DMS53 (cell line): ENCODE results near the gene MSX1.

ENCODE experiments used
- DNase-seq: peaks from one replicate; lab custom pipeline; 2025; lab: John Stamatoyannopoulos, UW

The MSX1 gene

DNA sequence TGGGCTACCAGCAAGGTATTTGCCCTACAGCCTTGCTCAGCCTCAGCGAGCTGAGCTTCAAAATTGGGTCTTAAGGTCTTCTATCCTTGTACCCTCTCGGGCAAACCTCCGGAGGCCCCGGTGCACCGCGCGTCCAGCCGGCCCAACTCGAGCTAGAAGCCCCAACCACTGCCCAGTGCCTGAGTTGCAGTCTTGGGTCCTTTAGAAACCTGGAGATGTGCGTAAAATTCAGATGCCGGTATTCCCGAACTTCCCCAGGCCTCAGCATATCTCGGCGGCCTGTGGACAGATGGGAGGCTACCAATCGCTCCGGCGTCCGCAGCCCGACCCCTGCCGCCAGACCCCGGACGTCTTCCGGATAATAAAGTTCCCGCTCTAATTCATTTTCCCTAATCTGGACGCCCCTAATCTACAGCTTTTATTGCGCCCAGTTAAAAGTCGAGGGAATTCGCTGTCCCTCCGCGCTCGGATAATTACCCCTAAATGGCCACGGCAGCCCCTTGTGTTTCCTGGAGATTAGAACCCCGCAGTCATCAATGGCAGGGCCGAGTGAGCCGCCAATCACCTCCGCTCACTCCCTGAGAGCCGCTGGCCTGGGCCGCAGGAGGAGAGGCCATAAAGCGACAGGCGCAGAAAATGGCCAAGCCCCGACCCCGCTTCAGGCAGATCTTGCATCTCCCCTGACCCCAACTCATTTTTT, 1.5 kb upstream of the MSX1 start:
- DNase-seq: no peak

DNA sequence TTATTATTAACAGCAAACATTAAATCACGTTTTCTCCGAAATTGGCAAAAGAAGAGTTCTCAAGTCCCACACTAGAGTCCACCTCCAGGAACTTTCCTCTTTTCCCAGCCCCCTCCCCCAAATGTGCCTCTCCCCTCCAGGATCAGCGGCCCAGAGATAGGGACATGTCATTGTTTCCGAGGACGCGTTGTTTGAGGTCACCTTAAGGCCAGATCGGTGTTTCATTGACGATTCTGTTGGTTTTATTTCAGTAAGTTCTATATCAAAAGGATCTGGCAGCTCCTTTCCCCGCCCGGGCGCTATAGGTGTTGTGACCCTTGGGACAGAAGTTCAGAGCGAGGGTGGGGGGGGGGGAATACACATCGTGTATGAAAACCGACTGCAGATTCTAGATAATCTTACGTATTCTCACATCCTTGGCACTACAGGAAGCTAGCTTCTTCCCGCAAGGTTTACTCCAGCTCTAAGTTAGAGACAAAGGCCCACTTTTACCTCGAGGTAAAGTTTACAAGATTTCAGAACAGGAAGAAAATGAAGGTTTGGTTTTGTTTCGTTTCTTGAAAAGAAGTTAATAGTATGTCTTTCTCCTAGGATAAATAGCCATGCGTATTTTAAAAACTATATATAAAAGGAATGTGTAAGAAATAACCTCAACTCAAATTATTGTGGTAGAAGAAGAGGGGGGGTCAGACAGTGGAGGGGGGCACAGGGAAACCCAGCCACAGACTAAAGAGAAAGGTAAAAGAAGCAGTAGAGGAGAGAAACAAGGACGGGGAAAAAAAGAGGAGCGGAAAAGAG, 739 bp upstream of the MSX1 start:
- DNase-seq: no peak

DNA sequence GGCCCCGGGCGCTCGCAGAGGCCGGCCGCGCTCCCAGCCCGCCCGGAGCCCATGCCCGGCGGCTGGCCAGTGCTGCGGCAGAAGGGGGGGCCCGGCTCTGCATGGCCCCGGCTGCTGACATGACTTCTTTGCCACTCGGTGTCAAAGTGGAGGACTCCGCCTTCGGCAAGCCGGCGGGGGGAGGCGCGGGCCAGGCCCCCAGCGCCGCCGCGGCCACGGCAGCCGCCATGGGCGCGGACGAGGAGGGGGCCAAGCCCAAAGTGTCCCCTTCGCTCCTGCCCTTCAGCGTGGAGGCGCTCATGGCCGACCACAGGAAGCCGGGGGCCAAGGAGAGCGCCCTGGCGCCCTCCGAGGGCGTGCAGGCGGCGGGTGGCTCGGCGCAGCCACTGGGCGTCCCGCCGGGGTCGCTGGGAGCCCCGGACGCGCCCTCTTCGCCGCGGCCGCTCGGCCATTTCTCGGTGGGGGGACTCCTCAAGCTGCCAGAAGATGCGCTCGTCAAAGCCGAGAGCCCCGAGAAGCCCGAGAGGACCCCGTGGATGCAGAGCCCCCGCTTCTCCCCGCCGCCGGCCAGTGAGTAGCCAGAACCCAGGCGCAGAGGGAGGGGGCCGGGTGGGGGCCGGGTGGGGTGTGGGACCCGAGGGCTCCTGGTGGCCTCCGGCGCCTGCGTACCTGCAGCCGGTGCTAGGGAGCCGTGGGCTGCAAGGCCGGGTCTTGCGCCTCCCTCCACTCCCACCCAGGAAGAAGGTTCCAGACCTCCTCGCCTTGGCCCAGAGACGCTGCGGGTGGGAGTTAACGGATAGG, 534 bp downstream of the MSX1 start:
- DNase-seq: peak; percentile 65

DNA sequence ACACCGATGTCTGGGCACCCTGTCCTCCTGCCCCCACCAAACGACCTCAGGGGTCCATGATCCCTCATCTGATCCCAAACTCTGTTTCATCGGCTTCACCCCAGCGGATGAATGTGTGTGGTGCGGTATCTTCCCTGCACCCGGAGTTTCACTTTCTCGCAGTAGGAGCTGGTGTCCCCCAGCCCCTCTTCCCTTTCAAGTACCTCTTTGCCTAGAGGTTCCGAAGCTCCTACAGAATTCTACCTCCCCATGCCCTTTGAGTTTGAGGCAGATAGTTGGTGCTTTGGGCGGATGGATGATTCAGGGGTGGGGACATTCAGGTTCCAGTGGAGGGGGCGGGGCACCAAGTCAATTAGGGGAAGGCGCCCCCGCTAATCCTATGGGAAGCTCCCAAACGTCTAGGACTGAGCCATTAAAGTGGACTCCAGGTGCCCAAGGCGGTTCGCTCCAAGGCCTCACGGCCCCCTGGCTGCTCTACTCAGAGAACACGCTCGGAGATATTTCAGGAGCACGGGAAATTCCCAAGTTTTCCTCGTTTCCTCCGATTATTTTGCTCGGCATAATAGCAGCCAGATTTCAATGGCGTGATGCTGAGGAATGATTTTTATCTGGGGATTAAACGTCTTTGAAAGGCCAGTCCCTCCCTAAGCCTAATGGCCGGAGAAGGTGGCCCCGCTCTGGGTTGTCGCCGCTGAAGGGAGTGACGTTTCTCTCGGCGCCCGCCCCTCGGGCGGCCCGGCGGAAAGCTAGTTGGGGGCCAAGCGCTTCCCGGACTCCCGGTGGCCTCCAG, 1.3 kb downstream of the MSX1 start:
- peak; percentile 65 for DNase-seq

DNA sequence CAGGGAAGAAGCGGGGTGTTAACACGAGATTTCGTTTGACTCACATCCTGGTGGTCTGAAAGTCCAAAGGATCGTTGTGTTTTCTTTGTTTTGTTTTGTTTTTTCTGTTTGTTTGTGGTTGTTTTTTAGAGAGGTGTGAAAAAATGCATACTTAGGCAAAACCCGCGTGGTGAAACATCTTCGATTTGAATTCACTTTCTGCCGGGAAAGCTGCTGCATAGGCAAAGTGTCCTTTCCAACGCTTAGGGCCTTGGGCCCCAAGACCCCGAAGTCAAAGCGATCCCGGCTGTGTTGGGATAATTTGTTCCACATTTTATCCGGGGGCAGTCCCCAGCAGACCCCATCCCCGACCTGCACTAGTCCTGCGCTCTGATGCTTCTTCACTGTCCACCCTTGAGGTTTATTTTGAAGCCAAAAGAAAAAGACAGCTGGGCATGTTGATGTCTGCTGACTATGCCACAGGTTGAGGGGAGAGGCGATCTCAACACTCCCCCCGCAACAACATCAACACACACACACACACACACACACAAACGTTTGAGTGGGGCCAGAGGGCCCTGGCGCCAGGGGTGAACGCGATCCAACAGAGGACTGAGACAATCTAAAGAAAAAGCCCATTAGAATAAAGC, 2.0 kb downstream of the MSX1 start:
- DNase-seq: no peak

DNA sequence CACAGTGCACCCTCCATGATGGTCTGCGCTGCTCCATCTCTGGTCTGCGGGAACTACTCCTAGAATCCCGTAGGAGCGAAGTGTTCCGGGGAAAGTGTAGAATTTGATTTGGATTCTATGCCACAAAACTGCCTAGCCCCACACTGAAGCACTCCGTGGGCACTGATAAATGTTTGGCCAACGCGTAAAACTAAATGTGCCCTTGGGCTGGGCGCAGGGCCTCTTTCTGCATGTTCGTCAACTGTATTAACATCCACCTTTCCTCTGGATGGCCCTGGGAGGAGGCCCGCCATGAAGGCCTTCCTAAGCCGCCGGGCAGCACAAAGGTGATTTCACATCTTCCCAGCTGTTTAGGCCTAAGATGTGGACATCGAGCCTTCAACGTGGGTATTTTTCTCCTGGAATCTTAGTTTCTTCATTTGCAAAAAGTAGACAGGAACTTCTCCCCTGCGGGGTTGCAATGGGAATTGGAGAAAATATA, 2.6 kb downstream of the MSX1 start:
- DNase-seq: no peak

DNA sequence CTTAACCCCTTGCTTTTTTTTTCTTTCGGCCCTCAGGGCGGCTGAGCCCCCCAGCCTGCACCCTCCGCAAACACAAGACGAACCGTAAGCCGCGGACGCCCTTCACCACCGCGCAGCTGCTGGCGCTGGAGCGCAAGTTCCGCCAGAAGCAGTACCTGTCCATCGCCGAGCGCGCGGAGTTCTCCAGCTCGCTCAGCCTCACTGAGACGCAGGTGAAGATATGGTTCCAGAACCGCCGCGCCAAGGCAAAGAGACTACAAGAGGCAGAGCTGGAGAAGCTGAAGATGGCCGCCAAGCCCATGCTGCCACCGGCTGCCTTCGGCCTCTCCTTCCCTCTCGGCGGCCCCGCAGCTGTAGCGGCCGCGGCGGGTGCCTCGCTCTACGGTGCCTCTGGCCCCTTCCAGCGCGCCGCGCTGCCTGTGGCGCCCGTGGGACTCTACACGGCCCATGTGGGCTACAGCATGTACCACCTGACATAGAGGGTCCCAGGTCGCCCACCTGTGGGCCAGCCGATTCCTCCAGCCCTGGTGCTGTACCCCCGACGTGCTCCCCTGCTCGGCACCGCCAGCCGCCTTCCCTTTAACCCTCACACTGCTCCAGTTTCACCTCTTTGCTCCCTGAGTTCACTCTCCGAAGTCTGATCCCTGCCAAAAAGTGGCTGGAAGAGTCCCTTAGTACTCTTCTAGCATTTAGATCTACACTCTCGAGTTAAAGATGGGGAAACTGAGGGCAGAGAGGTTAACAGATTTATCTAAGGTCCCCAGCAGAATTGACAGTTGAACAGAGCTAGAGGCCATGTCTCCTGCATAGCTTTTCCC, 3.4 kb downstream of the MSX1 start:
- DNase-seq: no peak

DNA sequence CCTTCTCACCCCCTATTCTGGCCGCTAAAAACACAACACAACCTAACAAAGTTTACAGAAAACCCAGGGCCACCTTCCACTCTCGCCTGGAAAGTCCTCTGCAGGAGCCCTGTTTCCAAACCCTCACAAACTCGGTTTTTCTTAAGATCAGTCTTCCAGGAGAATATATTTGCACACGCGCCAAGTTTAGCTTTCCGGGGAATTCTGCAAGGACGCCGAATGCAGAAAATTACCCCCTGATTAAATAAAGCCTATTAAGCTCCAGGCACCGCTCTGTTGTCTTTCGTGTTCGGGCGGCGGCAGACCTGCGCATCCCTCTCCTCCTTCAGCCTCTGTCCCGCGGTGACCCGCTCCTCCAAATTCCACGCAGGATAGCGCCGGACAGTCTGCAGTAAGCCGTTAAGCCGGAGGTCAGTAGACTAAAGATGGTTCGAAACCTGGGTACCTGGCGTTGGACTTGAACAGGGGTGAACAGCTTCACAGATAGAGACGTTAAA, 5.0 kb downstream of the MSX1 start:
- DNase-seq: no peak

DNA sequence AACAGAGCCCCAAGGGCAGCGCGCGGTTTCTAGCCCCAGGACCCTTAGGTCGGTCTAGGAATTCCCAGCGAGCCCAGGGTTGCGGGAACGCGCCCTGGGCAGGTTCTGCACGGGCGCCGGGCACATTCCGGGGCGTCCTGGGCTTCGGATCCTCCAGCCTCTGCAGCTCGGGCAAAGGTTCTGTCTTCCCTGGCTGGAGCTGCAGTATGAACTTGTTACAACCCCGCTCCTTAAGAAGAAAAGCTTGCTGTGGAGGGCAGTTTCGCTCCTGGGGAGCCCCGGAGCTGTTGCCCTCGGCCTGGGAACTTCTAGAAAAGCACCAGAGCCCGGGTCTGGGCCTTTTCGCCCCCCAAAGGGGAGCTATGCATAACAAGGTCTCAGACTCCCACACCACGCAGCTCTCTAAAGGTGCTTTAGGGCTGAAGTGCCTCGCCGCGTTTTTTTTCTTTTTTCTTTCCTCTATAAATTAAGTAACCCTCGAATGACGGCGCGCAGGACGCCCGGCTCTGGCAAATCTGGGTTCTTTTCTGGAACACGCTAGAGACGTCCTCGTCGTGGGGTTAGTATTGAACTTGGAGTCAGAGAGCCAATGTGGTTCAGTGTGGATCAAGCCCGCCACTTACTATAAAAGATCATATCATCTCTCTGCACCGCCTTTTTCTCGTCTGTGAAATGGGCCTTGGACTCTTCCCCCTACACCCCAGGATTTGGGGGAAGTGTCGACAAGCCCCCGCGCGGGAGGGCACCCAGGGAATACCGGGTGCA, 5.7 kb downstream of the MSX1 start:
- no peak for DNase-seq

DNA sequence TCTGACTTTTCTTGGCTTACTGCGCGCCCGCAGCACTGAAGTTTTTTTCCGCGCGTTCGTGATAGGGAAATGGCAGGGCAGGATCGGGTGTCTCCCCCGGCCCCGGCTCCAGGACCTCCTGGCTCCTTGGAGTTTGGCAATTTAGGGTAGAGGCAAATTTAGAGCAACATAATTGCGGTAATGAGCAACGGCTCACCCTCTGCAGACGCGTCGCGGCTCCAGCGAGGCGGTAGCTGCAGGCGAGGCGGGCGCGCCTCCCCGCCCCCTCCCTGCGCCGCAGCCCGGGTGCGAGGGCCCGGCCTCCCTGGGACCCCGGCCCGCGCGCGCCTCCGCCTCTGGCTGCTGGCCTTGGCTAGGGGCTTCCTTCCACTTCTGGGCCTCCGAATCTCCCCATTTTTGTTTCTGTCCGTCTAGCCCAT, 6.2 kb downstream of the MSX1 start:
- DNase-seq: no peak

DNA sequence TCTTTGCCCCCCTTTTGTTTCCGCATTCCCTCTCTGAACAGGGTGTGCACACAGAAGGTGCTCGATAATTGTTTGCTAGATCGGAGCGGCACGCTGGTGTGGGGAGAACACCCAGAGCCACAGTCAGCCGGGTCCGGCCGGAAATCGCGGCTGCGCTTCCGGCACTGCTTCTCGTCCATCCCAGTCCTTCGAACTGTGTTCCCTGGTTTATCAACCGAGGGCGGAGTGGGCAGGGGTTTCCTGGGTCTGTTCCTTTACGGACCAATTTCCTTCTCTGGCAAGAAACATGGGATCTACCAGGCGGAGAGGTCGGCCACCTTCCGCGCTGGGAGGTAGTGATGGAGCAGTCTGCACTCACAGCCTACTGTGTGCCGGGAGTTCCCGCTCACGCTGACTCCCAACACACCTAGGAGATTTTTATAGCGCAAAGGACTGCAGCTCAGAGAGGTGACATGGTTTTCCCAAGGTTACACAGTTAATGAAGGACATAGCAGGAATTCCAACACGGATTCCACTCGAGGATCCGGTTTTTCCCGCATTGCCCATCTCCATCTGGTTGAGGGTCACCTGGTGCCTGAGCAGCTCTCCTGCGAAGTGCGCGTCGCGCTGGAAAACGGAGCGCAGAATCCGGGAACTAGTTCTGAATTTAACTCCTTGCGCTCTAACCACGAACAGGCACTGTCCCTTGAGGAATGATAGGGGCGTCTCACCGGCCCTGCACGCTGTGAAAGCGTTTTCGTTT, 6.8 kb downstream of the MSX1 start:
- peak; percentile 42 for DNase-seq

DNA sequence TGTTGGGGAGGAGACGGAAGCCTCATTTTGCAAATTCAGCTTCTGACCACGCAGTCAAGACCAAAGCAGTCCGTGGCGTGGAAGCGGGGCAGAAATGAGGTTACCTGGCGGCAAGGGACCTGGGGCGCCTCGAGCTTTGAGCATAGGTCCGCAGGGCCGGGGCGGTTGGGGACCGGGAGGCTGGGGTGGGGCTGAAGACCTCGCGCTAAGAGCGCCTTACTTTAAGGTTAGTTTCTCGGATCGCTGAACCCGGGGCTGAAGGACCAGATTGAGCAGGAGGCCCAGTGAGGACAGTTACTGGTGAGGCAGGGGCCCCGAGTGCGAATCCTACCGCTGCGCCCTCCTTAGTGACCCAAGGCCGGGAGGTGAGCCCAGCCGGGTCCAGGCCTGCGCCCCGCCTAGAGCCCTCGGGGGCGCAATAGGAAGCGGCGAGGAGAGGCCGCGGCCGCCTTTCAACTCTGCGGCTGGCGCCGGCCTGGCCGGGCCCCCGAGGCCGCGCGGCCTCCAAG, 7.5 kb downstream of the MSX1 start:
- no peak for DNase-seq

DNA sequence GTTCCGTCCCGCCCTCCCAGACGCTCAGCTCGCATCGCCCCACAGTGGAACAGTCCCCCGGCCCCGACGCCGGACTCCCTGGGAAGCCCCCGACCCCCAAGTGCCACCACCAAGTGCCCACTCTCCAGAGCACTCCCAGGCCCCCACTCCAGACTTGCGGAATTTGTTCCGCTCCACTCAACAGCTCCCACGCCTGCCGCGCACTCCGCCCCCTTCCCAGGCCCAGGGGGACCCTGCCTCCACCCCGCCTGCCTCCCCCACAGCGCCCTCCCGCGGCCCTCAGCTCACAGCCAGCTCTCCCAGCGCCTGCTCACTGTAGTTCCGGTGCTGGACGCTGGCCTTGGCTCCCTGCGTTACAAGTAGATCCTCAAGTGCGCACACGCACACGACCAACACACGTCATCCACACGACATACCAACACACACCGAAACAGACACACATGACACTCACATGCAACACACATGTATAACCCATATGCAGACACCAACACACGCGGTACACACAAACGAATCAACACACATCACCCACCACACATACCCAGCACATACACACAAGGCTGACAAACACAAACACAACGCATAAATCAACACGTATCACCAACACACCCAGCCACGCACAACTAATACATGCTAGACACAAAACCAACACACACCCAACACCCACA, 8.0 kb downstream of the MSX1 start:
- DNase-seq: peak; percentile 26

DNA sequence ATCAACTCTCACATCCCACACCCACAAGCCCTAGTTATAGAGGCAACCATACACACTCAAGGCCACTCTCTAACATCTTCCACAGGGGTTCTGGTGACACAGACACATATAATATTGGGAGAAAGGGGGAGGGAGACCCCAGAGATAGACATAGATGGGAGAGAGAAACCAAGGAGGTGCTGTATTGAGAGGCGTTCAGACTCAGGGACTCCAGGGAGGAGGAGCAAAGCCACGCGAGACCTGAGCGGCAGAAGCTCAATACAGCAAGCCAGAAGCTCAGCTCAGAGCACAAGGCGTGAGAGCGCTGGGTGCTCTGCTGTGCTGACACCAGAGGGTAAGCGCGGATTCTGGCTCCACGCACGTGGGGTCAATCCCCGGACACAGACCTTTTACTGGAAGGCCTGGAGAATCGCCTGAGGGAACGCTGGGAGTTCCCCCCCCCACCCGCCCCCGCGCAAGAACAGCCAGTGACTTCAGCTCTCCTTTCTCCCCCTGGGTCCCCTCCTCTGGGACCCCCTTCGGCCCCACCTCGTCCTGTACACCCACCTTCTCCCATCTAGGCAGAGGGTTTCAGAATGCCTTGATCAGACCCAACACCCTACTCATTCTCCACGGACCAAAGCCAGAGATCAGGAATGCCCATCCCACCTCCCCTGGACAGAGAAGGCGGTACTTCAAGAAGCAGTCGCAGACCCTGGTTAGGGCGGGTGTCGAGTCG, 8.7 kb downstream of the MSX1 start:
- no peak for DNase-seq

DNA sequence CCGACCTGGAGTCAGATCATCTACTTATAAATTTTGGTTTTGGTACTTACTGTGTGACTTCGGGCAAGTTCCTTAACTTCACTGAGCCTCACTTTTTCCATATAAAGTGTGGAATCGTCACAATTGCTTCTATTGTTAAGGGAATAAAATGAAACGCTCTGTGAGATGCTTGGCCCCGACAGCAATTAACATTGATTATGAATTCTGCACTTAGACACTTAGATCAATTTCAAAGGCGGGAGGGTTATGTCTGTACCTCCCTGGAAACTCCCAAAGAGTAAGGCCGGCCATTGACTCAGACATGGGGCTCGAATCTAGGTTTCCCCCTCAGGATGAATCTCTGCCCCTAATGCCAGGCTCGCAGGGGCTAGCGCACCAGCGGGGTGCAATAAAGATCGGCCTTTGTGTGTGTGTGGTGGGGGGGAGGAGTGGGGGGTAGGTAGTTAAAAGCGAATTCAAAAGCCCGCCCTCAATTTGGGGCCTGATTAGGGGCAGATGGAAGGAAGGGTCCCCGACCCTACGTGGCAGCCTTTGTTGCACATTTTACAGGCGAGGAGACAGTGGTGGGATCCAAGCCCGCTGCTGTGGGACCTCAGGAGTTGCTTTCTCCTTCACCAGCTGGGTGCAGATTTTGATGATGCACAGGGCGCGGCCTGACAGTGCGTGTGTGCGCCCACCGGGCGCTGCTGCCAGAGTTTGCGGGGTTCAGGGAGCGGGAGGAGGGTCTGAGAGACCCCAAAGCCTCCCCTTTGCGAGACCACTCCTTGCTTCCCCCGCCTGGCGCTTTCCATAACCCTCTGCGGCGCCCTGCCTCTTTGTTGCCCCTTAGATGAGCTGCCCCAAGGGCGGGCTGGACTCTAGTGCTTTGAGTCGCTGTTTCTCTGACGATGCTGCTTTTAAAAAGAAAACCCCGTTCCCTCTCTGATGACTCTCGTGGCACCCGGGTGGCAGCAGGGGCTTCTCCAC, 9.6 kb downstream of the MSX1 start:
- no peak for DNase-seq
